ENCODE measurements around the gene B2M.

- TF ChIP-seq TAF1 (IDR thresholded peaks at IDR 0.05; ENCODE audit: borderline replicate concordance, insufficient read depth, low read length) (no peak), POLR2AphosphoS5 (IDR thresholded peaks at IDR 0.05; ENCODE audit: low read depth, low read length) (no peak), REST (IDR thresholded peaks at IDR 0.05; ENCODE audit: insufficient read depth in 1 of 2, low read depth in 2 of 2, low read length in 2 of 2) (no peak), SIN3A (IDR thresholded peaks at IDR 0.05; ENCODE audit: borderline replicate concordance, insufficient read depth, low read length) (no peak), FOXP2 (optimal IDR thresholded peaks at IDR 0.05; ENCODE audit: borderline replicate concordance, extremely low read depth, extremely low read length, insufficient read depth) (no peak)
Measured at GRCh38 chr15:44710236-44711095, 851 bp upstream of the B2M start.
